ENCODE results near the gene TRAF3IP1.
"Not testable (repeated sequence)": the region's sequence is repeated elsewhere in the genome, so short reads cannot be mapped to it uniquely, and the experiment has no call there.

The TRAF3IP1 gene

GRCh38 chr2:238310721-238311120, 9.6 kb upstream of the TRAF3IP1 start:
- not testable (repeated sequence) for DNase-seq

- no peak for DNase-seq
Measured at GRCh38 chr2:238313289-238313990, 6.9 kb upstream of the TRAF3IP1 start.

GRCh38 chr2:238313991-238314350, 6.3 kb upstream of the TRAF3IP1 start:
- DNase-seq = no peak

GRCh38 chr2:238314576-238314975, 5.7 kb upstream of the TRAF3IP1 start:
- DNase-seq = no peak

GRCh38 chr2:238315031-238315595, 5.2 kb upstream of the TRAF3IP1 start:
- DNase-seq = no peak

- no peak for DNase-seq
Measured at GRCh38 chr2:238320648-238321281, 447 bp downstream of the TRAF3IP1 start.

- DNase-seq = no peak
Measured at GRCh38 chr2:238321467-238321866, 1.1 kb downstream of the TRAF3IP1 start.

GRCh38 chr2:238322001-238322411, 1.7 kb downstream of the TRAF3IP1 start:
- DNase-seq = no peak

- not testable (repeated sequence) for DNase-seq
Measured at GRCh38 chr2:238324248-238324647, 3.9 kb downstream of the TRAF3IP1 start.

- DNase-seq = no peak
Measured at GRCh38 chr2:238325694-238326093, 5.4 kb downstream of the TRAF3IP1 start.

- no peak for DNase-seq
Measured at GRCh38 chr2:238326801-238327365, 6.6 kb downstream of the TRAF3IP1 start.

- no peak for DNase-seq
Measured at GRCh38 chr2:238327751-238328150, 7.4 kb downstream of the TRAF3IP1 start.

- DNase-seq = no peak
Measured at GRCh38 chr2:238330391-238330790, 10.1 kb downstream of the TRAF3IP1 start.

- DNase-seq = no peak
Measured at GRCh38 chr2:238331916-238332315, 11.6 kb downstream of the TRAF3IP1 start.

GRCh38 chr2:238334885-238335284, 14.6 kb downstream of the TRAF3IP1 start:
- no peak for DNase-seq

- DNase-seq = not testable (repeated sequence)
Measured at GRCh38 chr2:238335591-238335990, 15.3 kb downstream of the TRAF3IP1 start.

- no peak for DNase-seq
Measured at GRCh38 chr2:238336151-238336550, 15.8 kb downstream of the TRAF3IP1 start.

- no peak for DNase-seq
Measured at GRCh38 chr2:238336793-238337444, 16.6 kb downstream of the TRAF3IP1 start.

GRCh38 chr2:238337846-238338245, 17.5 kb downstream of the TRAF3IP1 start:
- no peak for DNase-seq

- no peak for DNase-seq
Measured at GRCh38 chr2:238338710-238339394, 18.5 kb downstream of the TRAF3IP1 start.

- DNase-seq = no peak
Measured at GRCh38 chr2:238339395-238339780, 19.1 kb downstream of the TRAF3IP1 start.

GRCh38 chr2:238339814-238340213, 19.5 kb downstream of the TRAF3IP1 start:
- DNase-seq = no peak

GRCh38 chr2:238341536-238341935, 21.2 kb downstream of the TRAF3IP1 start:
- no peak for DNase-seq

Measured in T-helper 9 cell (primary cell).